T-helper 2 cell treated with Interferon-gamma antibody and Interleukin-4, amounts not matched to agents 100 ng/mL and 5 ng/mL, for 36 hours (primary cell): ENCODE results near the gene ADARB2. TPM values are rescaled to one million over a fixed set of nuclear protein-coding genes. Genes with fewer than 3 reads are reported as not detected.

Experiments used
- intact Hi-C: fragments of 100-400 bp; cut with micrococcal nuclease; formaldehyde crosslinking; loops from one replicate; pipeline ENCODE4 v1.15.1; 2023
- total RNA-seq: library from RNA; stranded (reverse); gene quantifications from 2 replicates; pipeline ENCODE4 v1.2.3, GENCODE V29; 2022

ADARB2 gene
- total RNA-seq, 1 donor from 2014 or later = not detected

- intact Hi-C loops = no loop called here
Measured at GRCh38 chr10:1300218-1300617, 437.1 kb downstream of the ADARB2 start.

- intact Hi-C loops = no loop called here
Measured at GRCh38 chr10:1299041-1299726, 438.1 kb downstream of the ADARB2 start.

GRCh38 chr10:1297566-1298301, 439.6 kb downstream of the ADARB2 start:
- intact Hi-C loops = no loop called here

GRCh38 chr10:1295756-1296480, 441.4 kb downstream of the ADARB2 start:
- intact Hi-C loops = no loop called here

GRCh38 chr10:1294748-1295147, 442.6 kb downstream of the ADARB2 start:
- intact Hi-C loops = no loop called here

GRCh38 chr10:1293636-1294435, 443.5 kb downstream of the ADARB2 start:
- intact Hi-C loops = no loop called here

GRCh38 chr10:1293157-1293556, 444.2 kb downstream of the ADARB2 start:
- intact Hi-C loops = no loop called here

- intact Hi-C loops = no loop called here
Measured at GRCh38 chr10:1292611-1293031, 444.7 kb downstream of the ADARB2 start.

- intact Hi-C loops = no loop called here
Measured at GRCh38 chr10:1291178-1292090, 445.9 kb downstream of the ADARB2 start.

GRCh38 chr10:1290071-1290471, 447.3 kb downstream of the ADARB2 start:
- intact Hi-C loops = no loop called here

- intact Hi-C loops = no loop called here
Measured at GRCh38 chr10:1289591-1289990, 447.7 kb downstream of the ADARB2 start.

GRCh38 chr10:1287971-1288401, 449.3 kb downstream of the ADARB2 start:
- intact Hi-C loops = no loop called here

- intact Hi-C loops = no loop called here
Measured at GRCh38 chr10:1287487-1287886, 449.8 kb downstream of the ADARB2 start.

GRCh38 chr10:1284076-1284475, 453.2 kb downstream of the ADARB2 start:
- intact Hi-C loops = no loop called here

GRCh38 chr10:1281405-1281782, 455.9 kb downstream of the ADARB2 start:
- intact Hi-C loops = no loop called here

GRCh38 chr10:1280466-1281404, 456.6 kb downstream of the ADARB2 start:
- intact Hi-C loops = no loop called here

- intact Hi-C loops = no loop called here
Measured at GRCh38 chr10:1278306-1278705, 459.0 kb downstream of the ADARB2 start.

GRCh38 chr10:1274701-1275544, 462.4 kb downstream of the ADARB2 start:
- intact Hi-C loops = no loop called here
